Ascending aorta (tissue), 2 donors: Measurements from ENCODE around the gene TULP1. TPM values are rescaled to one million over a fixed set of nuclear protein-coding genes. Genes with fewer than 3 reads are reported as not detected.

Experiments
- DNase-seq, 2 donors: peaks; one replicate each; pipeline ENCODE4 v3.0.0-alpha.2; 2019; ENCODE audit warnings: low spot score in 2 of 2
- H3K27ac ChIP-seq, 2 donors: fragments of 200-600 bp; sonication (generic); one replicate each; pipeline ENCODE4 v1.5.1; 2016 to 2017; ENCODE audit warnings: mild to moderate bottlenecking in 1 of 2
- H3K27me3 ChIP-seq: fragments of 200-600 bp; sonication (generic); one replicate; pipeline ENCODE4 v1.5.1; 2017
- H3K36me3 ChIP-seq, 2 donors: fragments of 200-600 bp; sonication (generic); one replicate each; pipeline ENCODE4 v1.5.1; 2016
- H3K4me1 ChIP-seq, 2 donors: fragments of 200-600 bp; sonication (generic); one replicate each; pipeline ENCODE4 v1.5.1; 2016 to 2017; ENCODE audit warnings: mild to moderate bottlenecking in 1 of 2
- H3K4me3 ChIP-seq, 2 donors: fragments of 200-600 bp; sonication (generic); one replicate each; pipeline ENCODE4 v1.5.1; 2016 to 2017; ENCODE audit warnings: mild to moderate bottlenecking in 1 of 2
- H3K9me3 ChIP-seq, 2 donors: fragments of 200-600 bp; sonication (generic); one replicate each; pipeline ENCODE4 v1.5.1; 2016
- CTCF ChIP-seq, 3 experiments: fragments of 200-600 bp in 2 of 3; fragments of 450-650 bp in 1 of 3; sonication (generic) in 2 of 3; IDR thresholded peaks; one replicate each; pipeline ENCODE4 v1.5.1; 2016 to 2019; ENCODE audit warnings: antibody characterized with exemption in 3 of 3, mild to moderate bottlenecking in 1 of 3, moderate library complexity in 1 of 3
- intact Hi-C: fragments of 100-400 bp; cut with DNase I; formaldehyde crosslinking; loops from one replicate; pipeline ENCODE4 v1.15.1; 2023
- total RNA-seq: library from RNA; depleted of rRNA; stranded (reverse); fragments of >200 nt; gene quantifications from one replicate; pipeline ENCODE4 v1.1.0, GENCODE V29; 2016

TULP1 gene
- total RNA-seq, 1 donor from 2014 or later, result not detected

- no peak for TF ChIP-seq CTCF (IDR thresholded peaks at IDR 0.05)
- intact Hi-C loops, result loop anchor here (2.0 to 10.0 kb wide), 2 partner anchors 20 to 334 kb away; partner anchors contain the start of gene RPL10A
- Histone ChIP-seq H3K36me3 (peaks cover 10 to 12% of the 10 kb centered on the region in 2 donors), H3K27ac (peak overlapping the region; percentile 95 to 100), H3K9me3 (no peaks in the 10 kb centered on the region), H3K4me3 (peak overlapping the region in 1 of 2 donors; percentile 55), H3K4me1 (peaks cover 40 to 81% of the 10 kb centered on the region in 2 donors), H3K27me3 (no peaks in the 10 kb centered on the region)
- DNase-seq, result no peak
Observed at GRCh38 chr6:35489066-35489465, 23.6 kb downstream of the TULP1 start.

- Histone ChIP-seq H3K27ac (peak overlapping the region; percentile 95 to 100), H3K4me1 (peaks cover 36 to 78% of the 10 kb centered on the region in 2 donors), H3K9me3 (no peaks in the 10 kb centered on the region), H3K4me3 (peak overlapping the region in 1 of 2 donors; percentile 29), H3K27me3 (no peaks in the 10 kb centered on the region), H3K36me3 (peaks cover 13 to 15% of the 10 kb centered on the region in 2 donors)
- TF ChIP-seq CTCF (IDR thresholded peaks at IDR 0.05), result no peak
- no peak for DNase-seq
- intact Hi-C loops, result loop anchor here (2.0 to 10.0 kb wide), 2 partner anchors 20 to 334 kb away; partner anchors contain the start of gene RPL10A
Observed at GRCh38 chr6:35488517-35488862, 24.2 kb downstream of the TULP1 start.

- H3K4me1 ChIP-seq, result peaks cover 36 to 77% of the 10 kb centered on the region in 2 donors
- intact Hi-C loops, result loop anchor here (2.0 to 10.0 kb wide), 2 partner anchors 19 to 333 kb away; partner anchors contain the start of gene RPL10A
Observed at GRCh38 chr6:35487658-35488516, 24.8 kb downstream of the TULP1 start.

GRCh38 chr6:35486005-35486925 is 26.4 kb downstream of the TULP1 start:
- Histone ChIP-seq H3K4me1 (peaks cover 30 to 61% of the 10 kb centered on the region in 2 donors), H3K4me3 (peak overlapping the region; percentile 14 to 24), H3K36me3 (peaks cover 22 to 33% of the 10 kb centered on the region in 2 donors), H3K27ac (peak overlapping the region; percentile 90 to 100), H3K9me3 (no peaks in the 10 kb centered on the region), H3K27me3 (no peaks in the 10 kb centered on the region)
- peak in 1 of 2 donors; percentile 69 for DNase-seq
- TF ChIP-seq CTCF (IDR thresholded peaks at IDR 0.05), result no peak
- intact Hi-C loops, result loop anchor here (10.0 kb wide), 1 partner anchor 331 kb away; no protein-coding TSS in a partner anchor

More at GRCh38 chr6:35487658-35488516, 24.8 kb downstream of the TULP1 start:
- peak overlapping the region in 1 of 2 donors; percentile 29 for H3K4me3 ChIP-seq
- peaks cover 16 to 21% of the 10 kb centered on the region in 2 donors for H3K36me3 ChIP-seq
- H3K27ac ChIP-seq, result peak overlapping the region; percentile 95 to 100
- DNase-seq, result no peak
- no peaks in the 10 kb centered on the region for H3K27me3 ChIP-seq
- no peak for TF ChIP-seq CTCF (IDR thresholded peaks at IDR 0.05)
- no peaks in the 10 kb centered on the region for H3K9me3 ChIP-seq

- peak in 1 of 2 donors; percentile 68 for DNase-seq
- TF ChIP-seq CTCF (IDR thresholded peaks at IDR 0.05), result no peak
- H3K9me3 ChIP-seq, result no peaks in the 10 kb centered on the region
- H3K4me1 ChIP-seq, result peaks cover 30 to 53% of the 10 kb centered on the region in 2 donors
- no peaks in the 10 kb centered on the region for H3K27me3 ChIP-seq
- peak overlapping the region; percentile 90 to 100 for H3K27ac ChIP-seq
- peaks cover 29 to 33% of the 10 kb centered on the region in 2 donors for H3K36me3 ChIP-seq
- H3K4me3 ChIP-seq, result peak overlapping the region; percentile 14 to 24
- intact Hi-C loops, result loop anchor here (10.0 kb wide), 1 partner anchor 331 kb away; no protein-coding TSS in a partner anchor
Observed at GRCh38 chr6:35485402-35485877, 27.3 kb downstream of the TULP1 start.
